HG03095 (cell line): ENCODE data around the gene CSRNP3.

ENCODE experiments used
- ATAC-seq: cut with Tn5 transposase; IDR thresholded peaks from one replicate; pipeline ENCODE4 v1.9.1; 2021; ENCODE audit warnings: moderate library complexity; ENCODE audit not compliant: unreplicated experiment

The CSRNP3 gene

GRCh38 chr2:165471349-165471950, 2.0 kb downstream of the CSRNP3 start:
- no peak for ATAC-seq

GRCh38 chr2:165472922-165473321, 3.4 kb downstream of the CSRNP3 start:
- ATAC-seq = no peak

DNA sequence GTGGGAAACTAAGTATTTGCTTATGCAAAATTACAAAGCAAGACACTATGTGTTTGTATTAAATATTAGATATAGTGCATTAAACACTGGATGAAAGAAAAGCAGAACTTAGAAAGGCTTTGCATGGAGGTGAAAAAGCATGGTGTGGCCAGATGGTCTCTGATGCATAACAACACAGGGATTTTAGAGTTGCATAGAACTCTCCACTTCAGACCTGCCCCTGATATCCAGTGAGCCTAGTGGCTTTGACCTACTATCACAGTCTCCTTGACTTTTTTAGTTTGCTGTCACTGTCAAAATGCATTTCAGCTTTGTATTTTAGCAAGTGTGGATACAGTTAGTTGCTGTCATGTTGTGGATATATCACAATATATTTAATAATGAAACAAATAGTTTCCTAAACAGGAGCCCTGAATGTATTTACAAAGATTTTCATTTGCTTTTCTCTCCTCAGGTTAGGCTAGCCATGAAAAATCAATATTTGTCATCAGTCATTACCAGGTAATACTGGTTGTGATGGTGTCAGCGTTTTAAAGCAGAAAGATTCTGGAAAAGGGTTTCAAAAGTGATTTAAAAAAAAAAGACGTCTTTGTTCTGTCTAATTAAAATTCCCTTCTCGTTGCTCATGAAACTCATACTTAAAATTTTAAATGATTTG, 5.2 kb downstream of the CSRNP3 start:
- no peak for ATAC-seq

DNA sequence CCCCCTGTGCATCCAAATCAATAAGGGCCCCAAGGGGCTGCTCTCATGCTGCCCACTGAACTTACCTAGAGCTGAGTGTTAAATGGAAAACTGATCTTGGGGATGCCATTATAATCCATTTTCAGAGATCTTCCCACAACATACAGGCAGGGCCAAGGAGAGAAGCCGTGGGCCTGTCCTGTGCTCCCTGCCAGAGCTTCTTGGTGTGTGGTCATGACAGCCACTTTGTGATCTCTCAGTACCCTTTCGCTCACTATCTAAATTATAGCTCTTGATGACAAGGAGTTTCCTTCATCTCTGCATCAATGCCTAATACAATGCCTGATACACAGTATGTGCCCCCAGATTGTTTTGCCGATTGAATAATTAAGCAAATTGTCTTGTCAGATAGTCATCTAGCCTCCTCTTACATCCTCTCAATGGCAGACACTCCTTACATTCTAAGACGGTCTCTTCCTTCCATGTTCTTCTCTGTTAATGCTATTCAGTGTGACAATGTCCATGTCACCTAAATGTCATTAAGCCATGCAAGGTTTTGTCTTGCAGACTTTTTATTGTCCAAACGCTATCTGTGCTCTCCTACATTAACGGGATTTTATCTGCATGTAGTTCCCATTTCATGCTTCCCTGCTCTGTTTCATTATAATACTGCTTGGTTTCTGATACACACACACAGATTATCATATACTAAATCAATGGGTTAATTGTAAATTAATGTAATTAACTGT, 5.9 kb downstream of the CSRNP3 start:
- no peak for ATAC-seq

- no peak for ATAC-seq
Measured at GRCh38 chr2:165479856-165480255, 10.4 kb downstream of the CSRNP3 start.

GRCh38 chr2:165494573-165494972, 25.1 kb downstream of the CSRNP3 start:
- no peak for ATAC-seq

GRCh38 chr2:165497659-165498317, 28.3 kb downstream of the CSRNP3 start:
- ATAC-seq = no peak

DNA sequence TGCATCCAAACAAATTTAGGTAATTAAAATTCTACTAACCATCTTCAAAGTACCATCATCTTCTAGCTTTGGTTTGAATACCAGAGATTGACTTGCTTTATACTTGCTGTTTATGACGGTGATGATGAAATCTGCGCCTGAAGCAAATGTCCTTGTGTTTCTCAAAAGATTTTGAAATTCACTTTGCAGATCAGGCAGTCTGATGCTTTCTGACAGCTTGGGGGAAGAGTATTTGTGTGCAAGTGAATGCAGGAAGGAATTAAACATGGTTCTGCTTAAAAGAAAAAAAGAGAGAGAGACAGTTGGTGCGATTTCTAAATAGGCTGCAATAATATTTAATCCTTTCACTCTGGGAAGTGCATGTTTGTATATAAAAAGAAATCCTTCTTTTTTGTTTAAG, 29.6 kb downstream of the CSRNP3 start:
- ATAC-seq = no peak

DNA sequence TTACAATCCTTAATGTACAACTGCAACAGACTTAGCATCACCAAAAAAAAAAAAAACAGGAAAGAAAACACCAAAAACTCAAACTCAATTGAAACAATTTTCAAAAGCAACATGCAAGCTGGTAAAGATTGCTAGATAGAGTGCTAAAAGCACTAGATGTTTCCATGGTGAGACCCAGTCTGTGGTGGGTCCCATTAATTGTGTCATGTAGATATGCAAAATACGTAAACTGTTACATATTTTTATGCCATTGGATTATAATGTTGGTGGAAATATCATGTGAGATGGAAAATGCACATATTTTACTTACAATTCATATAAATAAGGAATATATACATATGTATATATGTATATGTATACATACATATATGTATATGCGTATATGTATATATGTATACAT, 30.5 kb downstream of the CSRNP3 start:
- no peak for ATAC-seq

DNA sequence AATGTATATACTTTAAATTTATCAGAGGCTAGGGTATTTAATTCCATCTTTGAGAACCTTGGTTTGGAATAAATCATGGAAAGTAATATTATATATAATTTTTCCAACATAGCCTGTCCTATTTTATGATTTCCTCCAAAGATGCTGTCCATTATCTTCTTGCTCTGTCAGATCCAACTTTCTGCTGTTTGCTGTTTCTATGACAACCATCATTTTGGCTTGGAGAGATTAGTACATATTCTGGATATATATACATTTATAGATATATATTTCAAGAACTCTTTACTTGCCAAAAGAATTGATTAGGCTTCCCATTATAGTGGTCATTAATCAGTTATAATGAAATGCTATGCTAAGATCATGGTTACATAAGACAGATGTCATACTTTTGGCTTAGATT, 31.3 kb downstream of the CSRNP3 start:
- no peak for ATAC-seq

GRCh38 chr2:165505514-165505913, 36.0 kb downstream of the CSRNP3 start:
- ATAC-seq = no peak

DNA sequence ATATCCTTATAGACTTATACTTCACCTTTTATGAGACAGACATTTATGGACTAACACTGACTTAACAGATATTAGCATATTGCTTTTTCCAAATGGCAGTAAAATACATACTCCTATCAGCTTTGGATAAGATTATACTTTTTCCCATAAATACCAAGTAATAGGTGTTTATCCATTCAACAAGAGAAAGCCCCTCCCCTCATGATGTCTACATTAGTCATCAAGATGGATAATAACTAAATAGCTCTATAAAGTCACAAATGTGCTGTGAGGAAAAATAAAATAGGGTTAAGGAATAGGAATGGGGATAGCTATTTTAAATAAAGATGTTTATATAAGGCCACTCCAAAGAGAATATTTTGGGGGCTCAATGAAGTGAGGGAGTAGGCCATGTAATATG, 39.4 kb downstream of the CSRNP3 start:
- no peak for ATAC-seq

GRCh38 chr2:165513479-165513878, 44.0 kb downstream of the CSRNP3 start:
- ATAC-seq = no peak

- ATAC-seq = no peak
Measured at GRCh38 chr2:165518611-165519010, 49.1 kb downstream of the CSRNP3 start.

DNA sequence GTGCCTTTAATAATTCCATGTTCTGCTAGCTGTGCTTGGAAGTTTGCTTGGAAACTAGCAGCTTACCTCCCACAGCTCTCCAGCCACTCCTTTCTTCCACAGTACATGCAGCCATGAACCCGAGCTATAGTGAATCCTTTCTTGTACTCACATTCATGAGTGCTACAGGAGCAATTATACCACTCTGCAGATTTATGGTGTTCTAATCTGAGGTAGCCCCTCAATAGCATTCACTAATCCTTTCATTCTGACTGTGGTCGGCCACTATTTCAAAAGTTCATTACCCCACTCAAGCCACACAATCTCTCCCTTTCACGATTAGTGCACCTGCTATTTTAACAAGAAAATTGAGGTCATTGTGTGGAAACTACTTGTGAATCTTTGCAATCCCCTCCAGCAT, 53.2 kb downstream of the CSRNP3 start:
- no peak for ATAC-seq

DNA sequence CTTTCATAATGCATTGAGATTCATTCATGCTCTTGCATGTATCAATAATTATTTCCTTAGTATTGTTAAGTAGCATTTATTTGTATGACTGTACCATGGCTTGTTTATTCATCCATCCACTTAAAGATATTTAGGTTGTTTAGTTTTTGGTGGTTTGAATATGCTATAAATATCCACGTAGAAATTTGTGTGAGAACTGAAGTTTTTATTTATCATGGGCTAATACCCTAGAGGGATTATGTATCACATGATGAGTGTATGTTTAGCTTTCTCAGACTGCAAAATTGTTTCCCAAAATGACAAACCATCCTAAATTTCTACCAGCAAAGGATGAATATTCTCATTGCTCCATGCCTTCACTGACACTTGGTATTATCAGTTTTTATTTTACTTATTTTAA, 55.2 kb downstream of the CSRNP3 start:
- no peak for ATAC-seq

- no peak for ATAC-seq
Measured at GRCh38 chr2:165528691-165529090, 59.2 kb downstream of the CSRNP3 start.

DNA sequence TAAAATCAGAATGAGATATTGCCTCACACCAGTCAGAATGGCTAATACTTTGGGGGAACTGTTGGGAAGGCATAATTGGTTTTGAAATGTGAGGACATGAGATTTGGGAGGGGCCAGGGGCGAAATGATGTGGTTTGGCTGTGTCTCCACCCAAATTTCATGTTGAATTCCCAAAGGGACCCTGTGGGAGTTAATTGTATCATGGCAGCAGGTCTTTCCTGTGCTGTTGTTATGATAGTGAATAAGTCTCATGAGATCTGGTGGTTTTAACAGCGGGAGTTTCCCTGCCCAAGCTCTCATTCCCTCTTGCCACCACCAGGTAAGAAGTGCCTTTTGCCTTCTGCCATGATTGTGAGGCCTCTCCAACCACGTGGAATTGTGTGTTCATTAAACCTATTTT, 59.6 kb downstream of the CSRNP3 start:
- ATAC-seq = no peak

- ATAC-seq = no peak
Measured at GRCh38 chr2:165533331-165533730, 63.8 kb downstream of the CSRNP3 start.

DNA sequence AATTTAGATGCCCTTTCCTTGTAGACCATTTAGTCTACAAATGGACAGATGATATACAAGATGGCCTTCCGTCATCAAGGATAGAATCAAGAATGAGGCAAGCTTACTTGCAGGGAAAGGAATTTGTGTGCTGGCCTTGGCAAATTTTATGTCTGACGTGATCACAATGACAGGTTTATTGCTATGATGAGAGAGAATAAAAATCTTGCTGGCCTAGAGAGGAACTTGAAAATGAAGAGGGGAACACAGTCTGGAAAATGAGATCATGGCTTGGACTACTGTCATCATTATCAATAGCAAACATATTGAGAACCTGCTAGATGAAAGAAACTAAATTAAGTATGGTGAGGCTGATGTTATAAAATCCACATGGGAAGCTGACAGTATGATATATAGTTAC, 66.0 kb downstream of the CSRNP3 start:
- no peak for ATAC-seq

GRCh38 chr2:165536851-165537499, 67.5 kb downstream of the CSRNP3 start:
- ATAC-seq = no peak
